ENCODE results near the gene DNAJC11. TPM values are rescaled to one million over a fixed set of nuclear protein-coding genes. Genes with fewer than 3 reads are reported as not detected.
"Not testable (repeated sequence)": the region's sequence is repeated elsewhere in the genome, so short reads cannot be mapped to it uniquely, and the experiment has no call there.

Gene DNAJC11
- total RNA-seq, 1 experiment from 2014 or later = 61.0 TPM

DNA sequence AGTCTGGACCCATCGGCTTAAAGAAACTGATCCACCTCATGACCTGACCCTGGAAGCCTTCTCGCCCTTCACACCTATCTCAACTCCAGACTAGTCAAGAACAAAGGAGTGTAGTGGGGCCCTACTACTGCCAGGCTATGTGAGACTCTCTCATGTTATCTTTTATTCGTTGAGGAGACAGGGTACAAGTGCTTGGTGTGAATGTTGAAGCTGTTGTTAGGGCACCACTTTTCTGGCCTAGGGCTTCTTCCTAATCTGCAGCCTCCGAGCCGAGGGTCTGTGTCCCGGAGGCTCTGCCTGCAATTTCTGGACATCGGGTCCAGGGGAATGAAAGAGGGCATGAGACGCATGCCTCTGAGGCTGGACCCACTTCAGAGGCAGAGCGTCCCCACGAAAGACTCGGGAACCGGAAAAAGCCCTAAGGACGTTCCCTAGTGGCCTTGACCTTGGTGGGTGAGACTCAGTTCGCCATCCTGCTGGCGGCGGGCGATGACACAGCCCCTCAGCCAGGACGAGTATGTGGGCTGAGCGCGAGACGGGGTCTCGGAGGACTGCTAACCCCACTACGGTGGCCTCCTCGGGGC lies 671 bp downstream of the DNAJC11 start:
- POLR2A ChIA-PET = interaction anchor here (0.6 to 0.9 kb wide), 3 partner anchors 24 to 97 kb away, joined by 3 to 6 read pairs (median 3); partner anchors contain the start of gene CAMTA1
- Histone ChIP-seq H3K36me3 (ENCODE audit: control insufficient read depth, insufficient read depth, low read length) (no peaks in the 10 kb centered on the region), H3K27me3 (replicated peaks; ENCODE audit: control insufficient read depth, insufficient read depth, low read length) (no peaks in the 10 kb centered on the region), H3K4me1 (0 out of 2 replicates have a peak, but pooled peaks cover 6% of the 10 kb centered on the region), H3K4me3 (ENCODE audit: low read depth, low read length) (peak overlapping the region; percentile 99), H3K9me3 (no peaks in the 10 kb centered on the region)
- no peaks in the 10 kb centered on the region for H3K27me3 Mint-ChIP-seq (ENCODE audit: insufficient read depth, unreplicated experiment)
- DNase-seq = no peak
- intact Hi-C loops (cut with micrococcal nuclease; ENCODE audit: unreplicated experiment) = no loop called here
- no peaks in the 10 kb centered on the region for H3K9me3 Mint-ChIP-seq (ENCODE audit: unreplicated experiment)
- BruUV-seq (replicated peaks) = no TSS peak
- TF ChIP-seq, protein P1, sequence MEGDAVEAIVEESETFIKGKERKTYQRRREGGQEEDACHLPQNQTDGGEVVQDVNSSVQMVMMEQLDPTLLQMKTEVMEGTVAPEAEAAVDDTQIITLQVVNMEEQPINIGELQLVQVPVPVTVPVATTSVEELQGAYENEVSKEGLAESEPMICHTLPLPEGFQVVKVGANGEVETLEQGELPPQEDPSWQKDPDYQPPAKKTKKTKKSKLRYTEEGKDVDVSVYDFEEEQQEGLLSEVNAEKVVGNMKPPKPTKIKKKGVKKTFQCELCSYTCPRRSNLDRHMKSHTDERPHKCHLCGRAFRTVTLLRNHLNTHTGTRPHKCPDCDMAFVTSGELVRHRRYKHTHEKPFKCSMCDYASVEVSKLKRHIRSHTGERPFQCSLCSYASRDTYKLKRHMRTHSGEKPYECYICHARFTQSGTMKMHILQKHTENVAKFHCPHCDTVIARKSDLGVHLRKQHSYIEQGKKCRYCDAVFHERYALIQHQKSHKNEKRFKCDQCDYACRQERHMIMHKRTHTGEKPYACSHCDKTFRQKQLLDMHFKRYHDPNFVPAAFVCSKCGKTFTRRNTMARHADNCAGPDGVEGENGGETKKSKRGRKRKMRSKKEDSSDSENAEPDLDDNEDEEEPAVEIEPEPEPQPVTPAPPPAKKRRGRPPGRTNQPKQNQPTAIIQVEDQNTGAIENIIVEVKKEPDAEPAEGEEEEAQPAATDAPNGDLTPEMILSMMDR (IDR thresholded peaks at IDR 0.05; ENCODE audit: insufficient read depth in 1 of 2, low read depth in 1 of 2, low read length in 1 of 2, severe bottlenecking in 1 of 2, unreplicated experiment in 1 of 2) = no peak
- peaks cover 12% of the 10 kb centered on the region for H3K4me1 Mint-ChIP-seq (ENCODE audit: low read depth, unreplicated experiment)
- H3K36me3 Mint-ChIP-seq (ENCODE audit: insufficient read depth, unreplicated experiment) = peaks cover 8% of the 10 kb centered on the region
- CTCF ChIA-PET = interaction anchor here (0.6 to 1.0 kb wide), 4 partner anchors 23 to 1905 kb away, joined by 3 to 9 read pairs (median 6); partner anchors contain the start of gene CAMTA1
- H3K27ac Mint-ChIP-seq (ENCODE audit: unreplicated experiment) = peak overlapping the region; percentile 85
- peak overlapping the region; percentile 79 for H3K4me3 Mint-ChIP-seq (ENCODE audit: unreplicated experiment)

DNA sequence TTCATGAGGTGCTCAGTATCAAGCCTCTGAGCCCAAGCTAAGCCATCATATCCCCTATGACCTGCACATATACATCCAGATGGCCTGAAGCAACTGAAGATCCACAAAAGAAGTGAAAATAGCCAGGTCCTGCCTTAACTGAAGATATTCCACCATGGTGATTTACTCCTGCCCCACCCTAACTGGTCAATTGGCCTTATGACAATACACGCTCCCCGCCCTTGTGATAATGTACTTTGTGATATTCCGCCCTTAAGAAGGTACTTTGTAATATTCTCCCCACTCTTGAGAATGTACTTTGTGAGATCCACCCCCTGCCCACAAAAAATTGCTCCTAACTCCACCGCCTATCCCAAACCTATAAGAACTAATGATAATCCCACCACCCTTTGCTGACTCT lies 1.7 kb downstream of the DNAJC11 start:
- CTCF ChIA-PET; BruUV-seq (replicated peaks); H3K27me3 ChIP-seq (replicated peaks; ENCODE audit: control insufficient read depth, insufficient read depth, low read length); POLR2A ChIA-PET; H3K27me3 Mint-ChIP-seq (ENCODE audit: insufficient read depth, unreplicated experiment); H3K9me3 Mint-ChIP-seq (ENCODE audit: unreplicated experiment); intact Hi-C loops (cut with micrococcal nuclease; ENCODE audit: unreplicated experiment); H3K36me3 Mint-ChIP-seq (ENCODE audit: insufficient read depth, unreplicated experiment); DNase-seq; H3K27ac Mint-ChIP-seq (ENCODE audit: unreplicated experiment); H3K9me3 ChIP-seq; H3K36me3 ChIP-seq (ENCODE audit: control insufficient read depth, insufficient read depth, low read length); H3K4me3 ChIP-seq (ENCODE audit: low read depth, low read length); H3K4me1 ChIP-seq: not testable (repeated sequence)
- peak overlapping the region; percentile 79 for H3K4me3 Mint-ChIP-seq (ENCODE audit: unreplicated experiment)
- peaks cover 12% of the 10 kb centered on the region for H3K4me1 Mint-ChIP-seq (ENCODE audit: low read depth, unreplicated experiment)

DNA sequence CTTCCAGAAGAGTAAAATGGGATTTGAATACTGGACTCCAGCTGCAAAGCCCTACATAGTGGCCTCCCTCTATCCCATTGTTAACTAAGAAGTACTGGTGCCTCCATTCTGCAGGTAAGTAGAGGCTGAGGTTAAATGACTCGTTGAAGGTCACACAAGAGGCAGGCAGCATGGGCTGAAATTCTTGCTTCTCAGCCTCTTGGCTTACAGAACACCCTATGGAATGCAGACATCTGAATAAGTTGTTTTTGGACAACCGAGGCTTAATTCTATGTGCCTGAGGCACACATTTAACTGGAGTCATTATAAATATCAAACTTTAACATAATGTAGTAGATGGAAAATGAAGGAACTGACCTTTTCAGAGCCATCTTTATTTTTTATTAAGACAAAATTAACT lies 5.7 kb downstream of the DNAJC11 start:
- H3K36me3 Mint-ChIP-seq (ENCODE audit: insufficient read depth, unreplicated experiment) = peaks cover 15% of the 10 kb centered on the region
- no peaks in the 10 kb centered on the region for H3K36me3 ChIP-seq (ENCODE audit: control insufficient read depth, insufficient read depth, low read length)
- no peak overlapping the region for H3K27ac Mint-ChIP-seq (ENCODE audit: unreplicated experiment)
- H3K4me1 Mint-ChIP-seq (ENCODE audit: low read depth, unreplicated experiment) = peaks cover 6% of the 10 kb centered on the region
- H3K4me3 Mint-ChIP-seq (ENCODE audit: unreplicated experiment) = no peak overlapping the region
- CTCF ChIA-PET = no interaction called here
- no peaks in the 10 kb centered on the region for H3K9me3 Mint-ChIP-seq (ENCODE audit: unreplicated experiment)
- BruUV-seq (replicated peaks) = no TSS peak
- no peak overlapping the region for H3K4me3 ChIP-seq (ENCODE audit: low read depth, low read length)
- 0 out of 2 replicates have a peak, but pooled peaks cover 6% of the 10 kb centered on the region for H3K4me1 ChIP-seq
- POLR2A ChIA-PET = no interaction called here
- H3K9me3 ChIP-seq = no peaks in the 10 kb centered on the region
- intact Hi-C loops (cut with micrococcal nuclease; ENCODE audit: unreplicated experiment) = no loop called here
- DNase-seq = no peak
- no peaks in the 10 kb centered on the region for H3K27me3 Mint-ChIP-seq (ENCODE audit: insufficient read depth, unreplicated experiment)
- TF ChIP-seq, protein P1 (IDR thresholded peaks at IDR 0.05; ENCODE audit: insufficient read depth in 1 of 2, low read depth in 1 of 2, low read length in 1 of 2, severe bottlenecking in 1 of 2, unreplicated experiment in 1 of 2) = no peak
- H3K27me3 ChIP-seq (replicated peaks; ENCODE audit: control insufficient read depth, insufficient read depth, low read length) = no peaks in the 10 kb centered on the region
